ENCODE data around the gene AOPEP. TPM values are rescaled to one million over a fixed set of nuclear protein-coding genes. Genes with fewer than 3 reads are reported as not detected.

AOPEP gene
- total RNA-seq, 4 donors from 2014 or later: 80.7 to 428 (median 126) TPM

DNA sequence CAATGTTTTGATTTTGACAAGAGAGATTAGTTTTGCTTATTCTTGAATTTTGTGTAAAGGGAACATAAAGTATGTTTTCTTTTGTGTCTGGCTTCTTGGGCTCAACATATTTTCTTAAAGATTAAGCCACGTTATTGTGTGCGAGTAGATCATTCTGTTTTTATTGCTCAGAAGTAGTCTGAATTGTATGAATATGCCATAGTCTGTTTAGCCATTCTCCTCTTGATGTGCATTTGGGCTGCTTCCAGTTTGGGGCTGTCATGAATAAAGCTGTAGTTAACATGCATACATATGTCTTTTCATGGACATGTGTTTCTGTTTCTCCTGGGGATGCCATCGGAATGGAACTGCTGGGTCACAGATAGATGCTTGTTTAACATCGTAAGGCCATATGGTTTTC is 392.1 kb downstream of the AOPEP start:
- Histone ChIP-seq H3K27ac (no peak overlapping the region), H3K27me3 (no peaks in the 10 kb centered on the region), H3K4me1 (no peaks in the 10 kb centered on the region), H3K4me3 (no peak overlapping the region), H3K36me3 (no peaks in the 10 kb centered on the region), H3K9me3 (no peaks in the 10 kb centered on the region)
- intact Hi-C loops (cut with DNase I; ENCODE audit: low total_unique reads): no loop called here
- TF ChIP-seq, protein P1, sequence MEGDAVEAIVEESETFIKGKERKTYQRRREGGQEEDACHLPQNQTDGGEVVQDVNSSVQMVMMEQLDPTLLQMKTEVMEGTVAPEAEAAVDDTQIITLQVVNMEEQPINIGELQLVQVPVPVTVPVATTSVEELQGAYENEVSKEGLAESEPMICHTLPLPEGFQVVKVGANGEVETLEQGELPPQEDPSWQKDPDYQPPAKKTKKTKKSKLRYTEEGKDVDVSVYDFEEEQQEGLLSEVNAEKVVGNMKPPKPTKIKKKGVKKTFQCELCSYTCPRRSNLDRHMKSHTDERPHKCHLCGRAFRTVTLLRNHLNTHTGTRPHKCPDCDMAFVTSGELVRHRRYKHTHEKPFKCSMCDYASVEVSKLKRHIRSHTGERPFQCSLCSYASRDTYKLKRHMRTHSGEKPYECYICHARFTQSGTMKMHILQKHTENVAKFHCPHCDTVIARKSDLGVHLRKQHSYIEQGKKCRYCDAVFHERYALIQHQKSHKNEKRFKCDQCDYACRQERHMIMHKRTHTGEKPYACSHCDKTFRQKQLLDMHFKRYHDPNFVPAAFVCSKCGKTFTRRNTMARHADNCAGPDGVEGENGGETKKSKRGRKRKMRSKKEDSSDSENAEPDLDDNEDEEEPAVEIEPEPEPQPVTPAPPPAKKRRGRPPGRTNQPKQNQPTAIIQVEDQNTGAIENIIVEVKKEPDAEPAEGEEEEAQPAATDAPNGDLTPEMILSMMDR (IDR thresholded peaks at IDR 0.05): no peak
- TF ChIP-seq POLR2A (IDR thresholded peaks at IDR 0.05): no peak
- peak in 1 of 2 donors; percentile 14 for DNase-seq

DNA sequence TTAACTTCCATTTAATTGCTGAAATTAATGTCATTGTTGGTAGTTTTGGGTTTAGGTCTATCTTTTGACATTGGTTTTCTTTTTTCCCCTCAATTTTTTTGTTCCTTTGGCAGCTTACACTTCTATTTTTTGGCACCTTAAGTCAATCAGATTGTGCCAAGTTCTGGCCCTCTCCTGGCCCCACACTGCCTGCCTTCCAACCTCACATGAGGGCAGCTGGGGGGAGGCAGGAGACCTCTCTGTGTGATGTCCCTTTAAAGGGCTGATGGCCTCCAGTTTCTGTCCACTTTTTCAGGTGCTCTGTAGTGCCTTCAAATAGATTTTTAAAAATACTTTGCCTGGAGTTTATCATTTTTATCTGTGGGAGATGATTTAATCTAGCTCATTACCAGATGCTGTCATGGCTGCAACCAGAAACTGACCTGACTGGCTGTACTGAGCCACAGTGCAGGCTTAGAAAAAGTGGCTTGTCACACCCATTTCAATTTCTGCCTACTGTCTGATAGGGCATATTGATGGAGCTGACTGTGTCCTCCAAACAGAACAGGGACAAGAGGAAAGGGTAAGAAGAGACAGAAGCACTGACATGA is 394.4 kb downstream of the AOPEP start:
- H3K4me3 ChIP-seq: no peak overlapping the region
- no peaks in the 10 kb centered on the region for H3K27me3 ChIP-seq
- no peaks in the 10 kb centered on the region for H3K4me1 ChIP-seq
- H3K9me3 ChIP-seq: no peaks in the 10 kb centered on the region
- peak in 1 of 2 donors; percentile 15 for DNase-seq
- intact Hi-C loops (cut with DNase I; ENCODE audit: low total_unique reads): loop anchor here (10.0 kb wide), 1 partner anchor 86 kb away; no protein-coding TSS in a partner anchor
- H3K36me3 ChIP-seq: no peaks in the 10 kb centered on the region
- peak overlapping the region in 1 of 2 donors; percentile 6 for H3K27ac ChIP-seq
- TF ChIP-seq, protein P1 (IDR thresholded peaks at IDR 0.05): no peak
- TF ChIP-seq POLR2A (IDR thresholded peaks at IDR 0.05): no peak

DNA sequence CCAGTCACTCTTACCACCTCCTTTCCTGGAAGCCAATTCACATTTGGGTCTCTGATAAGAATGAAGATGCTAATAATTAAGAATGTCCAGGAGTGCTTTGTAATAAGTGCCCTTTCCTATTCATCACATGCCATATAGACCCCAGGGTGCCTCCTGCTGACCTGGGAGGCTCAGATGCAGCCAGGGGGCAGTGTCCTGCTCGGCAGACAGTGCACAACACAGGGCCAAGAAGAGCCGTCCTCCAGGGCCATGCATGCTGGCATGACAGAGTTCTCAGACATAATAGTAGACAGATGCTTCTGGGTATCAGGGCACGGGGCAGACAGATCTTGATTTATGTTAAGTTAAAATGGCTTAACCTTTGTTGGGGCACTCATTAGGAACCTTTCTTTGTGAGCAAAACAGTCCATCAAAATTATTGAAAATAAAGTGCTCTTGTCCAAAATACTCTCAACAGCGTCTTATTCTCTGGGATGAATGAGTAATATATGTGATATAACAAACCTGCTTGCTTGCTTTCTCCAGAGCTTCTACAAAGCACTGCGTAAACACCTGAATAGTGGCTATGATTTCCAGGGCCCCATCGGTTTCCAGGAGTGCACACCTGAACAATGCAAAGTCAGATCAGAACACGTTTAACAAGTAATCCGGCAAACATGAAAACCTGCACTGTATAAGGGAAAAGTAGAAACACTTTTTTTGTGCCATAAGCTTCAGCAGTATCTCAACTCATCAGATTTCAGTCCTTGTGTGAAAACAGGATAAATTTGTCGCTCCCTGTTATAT is 398.3 kb downstream of the AOPEP start:
- Histone ChIP-seq H3K36me3 (no peaks in the 10 kb centered on the region), H3K27me3 (no peaks in the 10 kb centered on the region), H3K9me3 (no peaks in the 10 kb centered on the region), H3K27ac (no peak overlapping the region), H3K4me3 (no peak overlapping the region), H3K4me1 (peaks cover 0 to 5% of the 10 kb centered on the region in 2 donors)
- TF ChIP-seq POLR2A (IDR thresholded peaks at IDR 0.05): no peak
- TF ChIP-seq, protein P1 (IDR thresholded peaks at IDR 0.05): peak in 1 of 4 experiments; percentile 22
- intact Hi-C loops (cut with DNase I; ENCODE audit: low total_unique reads): loop anchor here (10.0 kb wide), 1 partner anchor 90 kb away; no protein-coding TSS in a partner anchor
- no peak for DNase-seq

DNA sequence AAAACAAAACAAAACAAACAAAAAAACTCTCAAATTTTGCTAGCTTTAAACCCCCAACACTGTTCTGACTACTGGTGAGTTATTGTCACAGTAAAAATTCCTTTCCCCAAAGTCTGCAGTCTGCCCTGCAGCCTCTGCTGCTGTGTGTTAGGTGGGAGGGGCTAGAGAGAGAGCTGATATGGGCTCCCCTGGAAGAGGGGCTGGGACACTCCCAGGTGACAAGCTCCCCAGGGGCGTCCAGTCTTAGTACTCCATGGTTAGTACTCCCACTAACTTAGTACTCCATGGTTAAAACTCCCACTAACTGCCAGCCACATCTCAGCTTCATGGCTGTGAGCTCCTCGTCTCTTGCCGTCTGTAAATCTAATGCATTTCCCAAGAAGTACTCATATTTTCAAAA is 399.2 kb downstream of the AOPEP start:
- TF ChIP-seq, protein P1 (IDR thresholded peaks at IDR 0.05): no peak
- TF ChIP-seq POLR2A (IDR thresholded peaks at IDR 0.05): no peak
- DNase-seq: peak in 1 of 2 donors; percentile 19
- Histone ChIP-seq H3K27me3 (no peaks in the 10 kb centered on the region), H3K4me1 (peaks cover 0 to 5% of the 10 kb centered on the region in 2 donors), H3K36me3 (no peaks in the 10 kb centered on the region), H3K27ac (peak overlapping the region in 1 of 2 donors; percentile 72), H3K4me3 (no peak overlapping the region), H3K9me3 (no peaks in the 10 kb centered on the region)
- intact Hi-C loops (cut with DNase I; ENCODE audit: low total_unique reads): loop anchor here (10.0 kb wide), 1 partner anchor 91 kb away; no protein-coding TSS in a partner anchor

DNA sequence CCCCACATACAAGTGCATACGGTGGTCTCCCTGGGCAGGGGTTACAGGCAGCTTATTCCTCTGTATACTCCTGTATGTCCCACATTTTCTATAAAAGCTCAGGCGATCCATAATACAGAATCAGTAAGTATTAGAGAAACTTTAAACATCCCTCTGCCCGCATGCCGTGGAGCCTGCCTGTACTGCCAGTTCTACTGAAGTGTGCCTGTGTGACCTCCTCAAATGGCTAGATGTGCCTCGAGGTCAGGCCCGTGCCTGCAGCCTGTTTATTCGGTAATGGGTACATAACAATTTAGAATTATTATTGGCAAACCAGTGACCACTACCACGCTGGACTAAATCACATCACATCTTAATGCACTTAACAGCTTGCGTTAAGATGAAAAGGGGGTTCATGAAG is 400.2 kb downstream of the AOPEP start:
- Histone ChIP-seq H3K4me1 (peaks cover 0 to 5% of the 10 kb centered on the region in 2 donors), H3K9me3 (no peaks in the 10 kb centered on the region), H3K36me3 (no peaks in the 10 kb centered on the region), H3K27me3 (no peaks in the 10 kb centered on the region), H3K27ac (peak overlapping the region; percentile 60 to 72), H3K4me3 (no peak overlapping the region)
- intact Hi-C loops (cut with DNase I; ENCODE audit: low total_unique reads): loop anchor here (10.0 kb wide), 1 partner anchor 92 kb away; no protein-coding TSS in a partner anchor
- no peak for TF ChIP-seq POLR2A (IDR thresholded peaks at IDR 0.05)
- TF ChIP-seq, protein P1 (IDR thresholded peaks at IDR 0.05): no peak
- DNase-seq: no peak

Data from uterus (tissue), 4 donors.